ENCODE measurements around the gene SIRT2. TPM values are rescaled to one million over a fixed set of nuclear protein-coding genes. Genes with fewer than 3 reads are reported as not detected.

The SIRT2 gene
- total and polyA plus RNA-seq, 2 of the 13 experiments (the other 11 are each of a cell fraction or from before 2014, with no cell fraction given) = 22.3 to 26.1 TPM

DNA sequence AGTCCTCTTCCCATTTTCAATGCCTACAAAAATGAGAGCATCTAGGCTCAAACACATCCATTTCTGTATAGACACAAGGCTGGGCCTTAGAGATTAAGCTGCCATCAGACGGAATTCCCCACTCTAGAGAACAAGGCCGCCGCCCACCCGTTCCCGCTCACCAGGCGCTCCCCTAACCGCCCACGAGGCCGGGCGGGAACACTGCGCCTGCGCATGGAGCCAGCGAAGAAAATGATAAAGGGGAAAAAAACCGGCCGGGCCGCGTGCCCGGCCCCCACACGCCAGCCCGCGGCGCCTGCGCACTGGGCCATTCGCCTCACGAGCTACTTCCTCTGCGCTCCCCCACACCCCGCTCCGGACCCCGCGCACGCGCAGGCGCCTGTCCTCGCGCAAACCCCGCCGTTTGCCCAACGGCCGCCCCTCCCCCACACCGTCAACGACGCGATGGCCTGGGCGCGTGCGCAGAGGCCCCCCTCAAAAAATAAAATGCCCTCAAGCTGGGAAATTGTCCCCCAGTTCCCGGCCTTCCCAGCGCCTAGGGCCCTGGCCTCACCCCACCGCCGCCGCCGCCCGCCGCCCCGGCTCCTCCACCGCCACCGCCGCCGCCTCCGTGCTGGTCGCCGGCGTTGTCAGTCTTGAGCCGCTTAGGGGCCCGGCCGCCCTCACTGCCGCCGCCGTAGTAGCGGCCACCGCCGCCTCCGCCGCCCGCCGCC, 50.1 kb downstream of the SIRT2 start (continued):
- no peak; the same call in 1 of the 2 replicates for TF ChIP-seq ZNF766 (CRISPR knock-in tag; IDR thresholded peaks at IDR 0.05; ENCODE audit: borderline replicate concordance)
- 0 out of 2 replicates have a peak, but pooled peaks have one; percentile 32 for TF ChIP-seq ZSCAN25 (CRISPR knock-in tag; IDR thresholded peaks at IDR 0.05)
- peak; percentile 64; the same call in 1 of the 2 replicates for TF ChIP-seq SRY (CRISPR knock-in tag; IDR thresholded peaks at IDR 0.05)
- TF ChIP-seq, protein P1, sequence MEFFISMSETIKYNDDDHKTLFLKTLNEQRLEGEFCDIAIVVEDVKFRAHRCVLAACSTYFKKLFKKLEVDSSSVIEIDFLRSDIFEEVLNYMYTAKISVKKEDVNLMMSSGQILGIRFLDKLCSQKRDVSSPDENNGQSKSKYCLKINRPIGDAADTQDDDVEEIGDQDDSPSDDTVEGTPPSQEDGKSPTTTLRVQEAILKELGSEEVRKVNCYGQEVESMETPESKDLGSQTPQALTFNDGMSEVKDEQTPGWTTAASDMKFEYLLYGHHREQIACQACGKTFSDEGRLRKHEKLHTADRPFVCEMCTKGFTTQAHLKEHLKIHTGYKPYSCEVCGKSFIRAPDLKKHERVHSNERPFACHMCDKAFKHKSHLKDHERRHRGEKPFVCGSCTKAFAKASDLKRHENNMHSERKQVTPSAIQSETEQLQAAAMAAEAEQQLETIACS (CRISPR knock-in tag; IDR thresholded peaks at IDR 0.05) = peak; percentile 35; the same call in 1 of the 2 replicates
- TF ChIP-seq, protein P2, sequence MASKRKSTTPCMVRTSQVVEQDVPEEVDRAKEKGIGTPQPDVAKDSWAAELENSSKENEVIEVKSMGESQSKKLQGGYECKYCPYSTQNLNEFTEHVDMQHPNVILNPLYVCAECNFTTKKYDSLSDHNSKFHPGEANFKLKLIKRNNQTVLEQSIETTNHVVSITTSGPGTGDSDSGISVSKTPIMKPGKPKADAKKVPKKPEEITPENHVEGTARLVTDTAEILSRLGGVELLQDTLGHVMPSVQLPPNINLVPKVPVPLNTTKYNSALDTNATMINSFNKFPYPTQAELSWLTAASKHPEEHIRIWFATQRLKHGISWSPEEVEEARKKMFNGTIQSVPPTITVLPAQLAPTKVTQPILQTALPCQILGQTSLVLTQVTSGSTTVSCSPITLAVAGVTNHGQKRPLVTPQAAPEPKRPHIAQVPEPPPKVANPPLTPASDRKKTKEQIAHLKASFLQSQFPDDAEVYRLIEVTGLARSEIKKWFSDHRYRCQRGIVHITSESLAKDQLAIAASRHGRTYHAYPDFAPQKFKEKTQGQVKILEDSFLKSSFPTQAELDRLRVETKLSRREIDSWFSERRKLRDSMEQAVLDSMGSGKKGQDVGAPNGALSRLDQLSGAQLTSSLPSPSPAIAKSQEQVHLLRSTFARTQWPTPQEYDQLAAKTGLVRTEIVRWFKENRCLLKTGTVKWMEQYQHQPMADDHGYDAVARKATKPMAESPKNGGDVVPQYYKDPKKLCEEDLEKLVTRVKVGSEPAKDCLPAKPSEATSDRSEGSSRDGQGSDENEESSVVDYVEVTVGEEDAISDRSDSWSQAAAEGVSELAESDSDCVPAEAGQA (IDR thresholded peaks at IDR 0.05; ENCODE audit: low read depth) = no peak; the same call in 1 of the 2 replicates
- TF ChIP-seq, protein P2 (CRISPR knock-in tag; IDR thresholded peaks at IDR 0.05; ENCODE audit: borderline replicate concordance) = no peak
- no peak for TF ChIP-seq PAF1 (CRISPR knock-in tag; IDR thresholded peaks at IDR 0.05)
- TF ChIP-seq, protein P3, sequence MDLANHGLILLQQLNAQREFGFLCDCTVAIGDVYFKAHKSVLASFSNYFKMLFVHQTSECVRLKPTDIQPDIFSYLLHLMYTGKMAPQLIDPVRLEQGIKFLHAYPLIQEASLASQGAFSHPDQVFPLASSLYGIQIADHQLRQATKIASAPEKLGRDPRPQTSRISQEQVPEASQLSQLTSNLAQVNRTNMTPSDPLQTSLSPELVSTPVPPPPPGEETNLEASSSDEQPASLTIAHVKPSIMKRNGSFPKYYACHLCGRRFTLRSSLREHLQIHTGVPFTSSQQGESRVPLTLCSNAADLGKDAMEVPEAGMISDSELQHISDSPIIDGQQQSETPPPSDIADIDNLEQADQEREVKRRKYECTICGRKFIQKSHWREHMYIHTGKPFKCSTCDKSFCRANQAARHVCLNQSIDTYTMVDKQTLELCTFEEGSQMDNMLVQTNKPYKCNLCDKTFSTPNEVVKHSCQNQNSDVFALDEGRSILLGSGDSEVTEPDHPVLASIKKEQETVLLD (CRISPR knock-in tag; IDR thresholded peaks at IDR 0.05; ENCODE audit: low read depth) = peak; percentile 87
- no peak for TF ChIP-seq ZNF737 (CRISPR knock-in tag; IDR thresholded peaks at IDR 0.05; ENCODE audit: borderline replicate concordance)
- no peak; the same call in 1 of the 2 replicates for TF ChIP-seq TSC22D2 (CRISPR knock-in tag; IDR thresholded peaks at IDR 0.05; ENCODE audit: borderline replicate concordance)
- TF ChIP-seq, protein P4, sequence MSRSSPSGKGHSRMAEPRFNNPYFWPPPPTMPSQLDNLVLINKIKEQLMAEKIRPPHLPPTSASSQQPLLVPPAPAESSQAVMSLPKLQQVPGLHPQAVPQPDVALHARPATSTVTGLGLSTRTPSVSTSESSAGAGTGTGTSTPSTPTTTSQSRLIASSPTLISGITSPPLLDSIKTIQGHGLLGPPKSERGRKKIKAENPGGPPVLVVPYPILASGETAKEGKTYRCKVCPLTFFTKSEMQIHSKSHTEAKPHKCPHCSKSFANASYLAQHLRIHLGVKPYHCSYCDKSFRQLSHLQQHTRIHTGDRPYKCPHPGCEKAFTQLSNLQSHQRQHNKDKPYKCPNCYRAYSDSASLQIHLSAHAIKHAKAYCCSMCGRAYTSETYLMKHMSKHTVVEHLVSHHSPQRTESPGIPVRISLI (CRISPR knock-in tag; IDR thresholded peaks at IDR 0.05; ENCODE audit: borderline replicate concordance) = peak; percentile 90
- peak; percentile 64; the same call in 1 of the 2 replicates for TF ChIP-seq ZNF234 (CRISPR knock-in tag; conservative IDR thresholded peaks at IDR 0.05)
- peak; percentile 96; the same call in 1 of the 2 replicates for TF ChIP-seq ZNF816 (CRISPR knock-in tag; IDR thresholded peaks at IDR 0.05; ENCODE audit: borderline replicate concordance)
- no peak; the same call in 1 of the 2 replicates for TF ChIP-seq POLR2G (IDR thresholded peaks at IDR 0.05; ENCODE audit: low read depth, low read length)
- TF ChIP-seq KDM5B (CRISPR knock-in tag; IDR thresholded peaks at IDR 0.05; ENCODE audit: borderline replicate concordance) = peak; percentile 37; the same call in 1 of the 2 replicates
- peak; percentile 66 for TF ChIP-seq GABPB1 (CRISPR knock-in tag; IDR thresholded peaks at IDR 0.05)

All from HepG2 (cell line).